ENCODE data around the gene HTR3C. TPM values are rescaled to one million over a fixed set of nuclear protein-coding genes. Genes with fewer than 3 reads are reported as not detected.

Gene HTR3C
- total RNA-seq, 2 donors from 2014 or later: not detected

- Histone ChIP-seq H3K4me1 (ENCODE audit: control insufficient read depth in 1 of 2, low read depth in 2 of 2) (no peaks in the 10 kb centered on the region), H3K9me3 (no peaks in the 10 kb centered on the region), H3K27me3 (replicated peaks; ENCODE audit: insufficient read depth) (no peaks in the 10 kb centered on the region), H3K36me3 (no peaks in the 10 kb centered on the region), H3K27ac (no peak overlapping the region), H3K4me3 (no peak overlapping the region)
- no peak for ATAC-seq (ENCODE audit: insufficient number of reproducible peaks, low FRiP score, low read depth)
- no peak for DNase-seq (ENCODE audit: low spot score)
- TF ChIP-seq CTCF (IDR thresholded peaks at IDR 0.05): no peak
Measured at GRCh38 chr3:184073621-184074020, 20.8 kb downstream of the HTR3C start.

GRCh38 chr3:184075901-184076300 lies 23.1 kb downstream of the HTR3C start:
- ATAC-seq (ENCODE audit: insufficient number of reproducible peaks, low FRiP score, low read depth) (no peak), DNase-seq (ENCODE audit: low spot score) (no peak)
- no peak for TF ChIP-seq CTCF (IDR thresholded peaks at IDR 0.05)
- no peak overlapping the region for H3K4me3 ChIP-seq
- H3K27me3 ChIP-seq (replicated peaks; ENCODE audit: insufficient read depth): no peaks in the 10 kb centered on the region
- no peaks in the 10 kb centered on the region for H3K4me1 ChIP-seq (ENCODE audit: control insufficient read depth in 1 of 2, low read depth in 2 of 2)
- H3K27ac ChIP-seq: no peak overlapping the region
- no peaks in the 10 kb centered on the region for H3K36me3 ChIP-seq
- H3K9me3 ChIP-seq: no peaks in the 10 kb centered on the region

- no peak for TF ChIP-seq CTCF (IDR thresholded peaks at IDR 0.05)
- no peaks in the 10 kb centered on the region for H3K36me3 ChIP-seq
- H3K27me3 ChIP-seq (replicated peaks; ENCODE audit: insufficient read depth): no peaks in the 10 kb centered on the region
- no peak overlapping the region for H3K27ac ChIP-seq
- ATAC-seq (ENCODE audit: insufficient number of reproducible peaks, low FRiP score, low read depth) (no peak), DNase-seq (ENCODE audit: low spot score) (no peak)
- H3K9me3 ChIP-seq: no peaks in the 10 kb centered on the region
- no peak overlapping the region for H3K4me3 ChIP-seq
- no peaks in the 10 kb centered on the region for H3K4me1 ChIP-seq (ENCODE audit: control insufficient read depth in 1 of 2, low read depth in 2 of 2)
Measured at GRCh38 chr3:184077881-184078280, 25.0 kb downstream of the HTR3C start.

GRCh38 chr3:184078851-184079250 lies 26.0 kb downstream of the HTR3C start:
- Histone ChIP-seq H3K36me3 (no peaks in the 10 kb centered on the region), H3K27ac (no peak overlapping the region), H3K9me3 (no peaks in the 10 kb centered on the region), H3K4me1 (ENCODE audit: control insufficient read depth in 1 of 2, low read depth in 2 of 2) (no peaks in the 10 kb centered on the region), H3K4me3 (no peak overlapping the region), H3K27me3 (replicated peaks; ENCODE audit: insufficient read depth) (no peaks in the 10 kb centered on the region)
- DNase-seq (ENCODE audit: low spot score) (no peak), ATAC-seq (ENCODE audit: insufficient number of reproducible peaks, low FRiP score, low read depth) (no peak)
- TF ChIP-seq CTCF (IDR thresholded peaks at IDR 0.05): no peak

GRCh38 chr3:184081116-184081830 lies 28.4 kb downstream of the HTR3C start:
- Histone ChIP-seq H3K4me3 (no peak overlapping the region), H3K27me3 (replicated peaks; ENCODE audit: insufficient read depth) (no peaks in the 10 kb centered on the region), H3K36me3 (no peaks in the 10 kb centered on the region), H3K27ac (no peak overlapping the region), H3K4me1 (ENCODE audit: control insufficient read depth in 1 of 2, low read depth in 2 of 2) (no peaks in the 10 kb centered on the region), H3K9me3 (no peaks in the 10 kb centered on the region)
- TF ChIP-seq CTCF (IDR thresholded peaks at IDR 0.05): no peak
- ATAC-seq (ENCODE audit: insufficient number of reproducible peaks, low FRiP score, low read depth): no peak
- no peak for DNase-seq (ENCODE audit: low spot score)

All from thoracic aorta (tissue), 2 donors.